Measurements from ENCODE around the gene FAM114A1.

The FAM114A1 gene

DNA sequence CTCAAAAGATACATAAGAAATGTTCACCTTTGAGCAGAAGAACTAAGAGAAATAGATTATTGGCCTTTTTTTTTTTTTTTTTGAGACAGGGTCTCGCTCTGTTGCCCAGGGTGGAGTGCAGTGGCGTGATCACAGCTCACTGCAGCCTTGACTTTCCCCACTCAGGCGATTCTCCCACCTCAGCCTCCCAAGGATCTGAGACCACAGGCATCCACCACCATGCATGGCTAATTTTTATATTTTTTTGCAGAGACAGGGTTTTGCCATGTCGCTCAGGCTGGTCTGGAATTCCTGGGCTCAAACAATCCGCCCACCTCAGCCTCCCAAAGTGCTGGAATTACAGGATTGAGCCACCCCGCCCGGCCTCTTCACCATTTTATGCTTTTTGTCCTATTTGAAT lies 8.1 kb upstream of the FAM114A1 start:
- DNase-seq (ENCODE audit: low spot score): no peak

DNA sequence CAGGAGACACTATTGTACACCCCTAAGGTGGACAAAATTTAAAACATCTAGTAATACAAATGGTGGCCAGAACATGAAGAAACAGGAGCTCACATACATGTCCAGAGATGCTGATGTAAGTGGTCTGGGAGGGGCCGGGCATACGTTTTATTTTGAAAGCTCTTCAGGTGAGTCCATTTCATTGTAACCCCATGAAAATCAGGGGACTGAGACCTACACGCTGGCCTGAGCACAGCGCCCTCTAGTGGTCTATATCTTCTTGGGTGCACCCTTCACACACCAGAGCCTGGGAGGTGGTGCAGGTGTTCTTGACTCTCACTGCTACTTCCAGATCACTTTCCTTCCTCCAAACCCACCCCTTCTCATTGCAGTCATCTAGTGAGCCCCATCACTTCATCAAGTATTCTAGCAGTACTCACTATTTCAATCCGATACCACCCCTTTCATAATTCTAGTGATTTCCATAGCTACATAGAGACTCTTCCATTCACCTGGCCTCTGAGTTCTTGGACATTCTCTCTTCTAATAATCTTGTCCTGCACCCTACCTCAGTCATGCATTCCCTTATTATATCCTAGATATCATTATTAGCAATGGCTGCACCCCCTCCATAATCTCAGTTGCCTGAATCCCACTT lies 6.7 kb upstream of the FAM114A1 start:
- DNase-seq (ENCODE audit: low spot score): no peak

DNA sequence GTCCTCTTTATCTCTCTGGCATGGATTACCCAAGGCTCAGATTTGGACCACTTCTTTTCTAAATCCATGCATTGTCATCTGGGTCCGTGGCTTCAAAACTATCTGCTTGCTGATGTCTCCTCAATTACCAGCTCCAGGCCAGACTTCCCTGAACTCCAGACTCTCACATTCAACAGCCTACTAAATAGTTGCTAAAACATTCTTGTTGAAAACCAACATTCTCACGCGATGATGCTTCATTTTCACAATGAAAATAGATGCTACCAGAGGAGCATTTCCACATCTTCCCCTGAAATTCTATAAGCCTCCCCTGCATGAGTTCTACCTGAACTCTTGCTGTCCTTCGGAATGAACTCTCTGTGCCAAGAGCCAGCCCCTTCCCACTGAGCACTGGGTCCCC lies 5.8 kb upstream of the FAM114A1 start:
- DNase-seq (ENCODE audit: low spot score): no peak

DNA sequence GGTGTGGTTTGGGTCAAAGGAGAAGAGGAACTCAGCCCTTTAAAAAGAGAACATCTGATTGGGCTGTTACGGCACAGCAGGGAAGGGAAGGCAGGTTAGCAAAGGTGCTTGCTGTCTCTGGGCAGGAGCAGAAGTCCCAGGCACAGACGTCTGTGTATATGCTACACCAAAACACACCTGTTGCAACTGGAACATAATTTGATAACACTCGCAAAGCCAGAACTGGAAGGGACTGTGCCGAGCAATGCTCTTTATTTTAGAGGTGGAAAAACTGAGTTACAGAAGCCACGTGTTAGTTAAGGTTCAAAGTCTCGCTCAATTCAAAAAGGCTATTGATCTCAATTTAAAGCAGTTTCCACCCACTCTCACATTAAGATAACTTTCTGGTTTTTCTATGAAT lies 2.2 kb upstream of the FAM114A1 start:
- DNase-seq (ENCODE audit: low spot score): peak; percentile 65

DNA sequence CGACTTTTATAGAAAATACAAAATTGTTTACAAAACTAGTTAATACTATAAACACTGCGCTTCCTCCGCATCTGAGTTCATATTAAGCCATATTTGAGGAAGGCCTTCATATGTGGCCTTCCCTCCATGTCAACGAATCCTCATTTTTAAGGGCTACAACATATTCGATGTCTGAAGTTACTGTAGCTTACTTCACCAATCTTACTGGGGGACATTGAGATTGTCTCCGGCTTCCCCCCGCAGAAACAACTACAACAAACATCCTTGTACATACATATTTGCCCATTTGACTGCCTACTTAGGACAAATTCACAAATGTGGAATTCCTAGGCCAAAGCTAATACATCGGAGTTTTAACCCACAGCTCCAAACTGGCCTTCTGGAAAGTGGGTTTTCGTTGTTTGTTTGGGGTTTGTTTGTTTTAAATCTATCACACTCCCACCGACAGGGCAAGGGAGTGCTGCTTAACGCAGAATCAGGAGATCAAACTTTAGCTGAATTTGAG lies 581 bp upstream of the FAM114A1 start:
- no peak for DNase-seq (ENCODE audit: low spot score)

DNA sequence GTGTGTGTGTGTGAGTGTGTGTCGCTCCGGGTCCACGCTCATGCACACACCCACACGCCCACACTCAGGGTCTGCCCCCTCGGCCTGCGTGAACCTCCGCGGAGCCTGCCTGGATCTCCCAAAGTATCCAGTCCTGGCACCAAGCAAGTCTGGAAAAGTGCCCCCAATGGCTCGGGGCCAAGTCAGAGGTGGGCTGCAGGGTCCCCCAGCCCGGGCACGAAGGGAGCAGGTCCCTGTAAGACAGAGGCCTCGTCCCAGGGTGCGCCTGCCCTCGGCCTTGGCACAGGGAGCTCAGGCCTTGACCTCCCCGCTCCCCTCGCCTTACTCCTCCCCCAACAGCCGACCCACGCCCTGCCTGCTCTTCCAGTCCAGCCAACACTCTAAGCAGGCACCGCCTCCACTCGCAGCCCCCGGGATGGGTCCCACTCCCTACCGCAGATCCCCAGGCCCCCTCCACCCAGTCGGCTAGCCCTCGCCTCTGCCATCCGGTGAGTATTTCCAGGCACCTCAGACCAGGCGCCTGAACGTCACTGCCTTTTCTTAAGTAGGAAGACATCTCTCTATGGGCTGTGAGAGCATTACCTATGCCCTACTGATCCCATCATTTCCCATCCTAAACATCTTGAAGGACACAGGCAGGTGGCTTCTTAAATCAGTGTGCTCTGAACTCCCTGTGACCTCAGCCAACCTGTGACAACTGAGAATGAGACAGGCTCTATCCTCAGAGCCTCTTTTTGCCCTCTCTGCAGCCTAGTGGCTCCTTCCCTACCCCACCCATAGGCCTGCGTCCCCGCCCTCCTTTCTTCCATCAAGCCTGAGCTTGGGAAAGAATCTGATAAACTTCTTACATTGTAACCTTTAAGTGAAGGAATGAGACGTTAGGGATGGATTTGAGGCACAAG lies 704 bp downstream of the FAM114A1 start:
- no peak for DNase-seq (ENCODE audit: low spot score)

DNA sequence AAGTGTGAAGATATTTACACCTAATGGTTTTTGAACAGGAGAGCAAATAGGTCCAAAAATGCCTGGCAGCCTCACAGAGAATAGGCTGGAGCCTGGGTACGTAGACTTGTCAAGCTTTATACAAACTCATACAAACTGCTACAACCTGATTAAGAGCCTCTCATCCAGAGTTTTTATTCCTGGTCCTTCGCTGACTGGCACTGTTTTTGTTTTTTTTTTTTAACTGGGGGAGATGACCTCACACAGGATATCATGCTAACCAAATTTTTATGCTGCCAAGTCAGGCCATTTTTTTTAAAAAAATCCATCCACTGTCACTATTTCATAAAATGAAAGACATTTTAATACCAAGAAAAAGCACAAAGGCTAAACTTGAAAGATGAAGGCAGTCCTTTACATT lies 1.9 kb downstream of the FAM114A1 start:
- no peak for DNase-seq (ENCODE audit: low spot score)

DNA sequence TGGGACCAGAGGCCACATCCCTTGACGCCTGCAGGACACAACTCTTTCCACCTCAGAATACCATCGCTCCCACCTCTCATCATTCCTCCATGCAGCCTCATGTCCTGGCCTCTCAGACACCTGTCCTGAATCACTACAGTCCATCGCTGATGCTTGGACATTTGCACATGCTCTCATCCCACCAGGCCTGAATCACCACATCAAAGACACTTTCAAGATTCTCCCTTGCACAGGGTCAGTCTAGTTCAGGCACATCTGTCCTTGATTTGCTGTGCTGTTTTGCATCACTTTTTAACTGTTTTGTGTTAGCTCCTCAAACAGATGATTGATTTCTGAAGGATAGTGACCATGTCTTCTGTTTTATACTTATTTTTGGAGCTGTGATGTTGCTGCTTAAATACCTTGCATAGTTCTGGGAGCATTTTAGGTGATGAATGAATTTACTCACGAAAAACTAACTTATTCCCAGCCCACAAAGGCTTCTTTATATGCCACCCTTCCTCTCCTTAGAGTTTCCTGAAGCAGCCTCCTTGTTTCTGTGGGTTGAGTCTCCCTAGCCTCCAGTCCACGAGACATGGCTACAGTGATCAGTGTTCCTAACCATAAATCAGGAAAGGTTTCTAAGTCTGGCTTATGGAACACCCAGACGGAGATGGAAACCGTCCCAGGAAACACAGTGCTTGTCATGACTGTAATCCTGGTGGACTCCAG lies 2.6 kb downstream of the FAM114A1 start:
- DNase-seq (ENCODE audit: low spot score): no peak

DNA sequence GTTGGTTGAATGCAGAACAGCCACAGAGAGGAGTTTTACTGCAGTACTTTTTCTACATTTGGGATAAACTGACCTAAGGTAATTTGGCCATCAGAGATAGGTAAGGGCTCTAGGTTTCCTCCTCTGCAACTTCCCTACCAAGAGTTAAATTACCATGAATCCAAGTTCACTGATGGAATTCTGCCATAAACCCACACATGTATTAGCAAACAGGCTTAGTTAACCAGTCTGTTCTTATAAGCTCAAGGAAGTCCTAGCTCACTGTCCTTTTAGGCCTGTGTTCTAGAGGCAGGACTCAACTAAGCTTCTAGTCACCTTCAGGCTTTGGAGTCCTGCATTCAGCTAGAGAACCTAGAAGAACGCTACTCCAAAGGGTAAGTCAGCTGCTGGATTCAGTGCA lies 4.0 kb downstream of the FAM114A1 start:
- no peak for DNase-seq (ENCODE audit: low spot score)

DNA sequence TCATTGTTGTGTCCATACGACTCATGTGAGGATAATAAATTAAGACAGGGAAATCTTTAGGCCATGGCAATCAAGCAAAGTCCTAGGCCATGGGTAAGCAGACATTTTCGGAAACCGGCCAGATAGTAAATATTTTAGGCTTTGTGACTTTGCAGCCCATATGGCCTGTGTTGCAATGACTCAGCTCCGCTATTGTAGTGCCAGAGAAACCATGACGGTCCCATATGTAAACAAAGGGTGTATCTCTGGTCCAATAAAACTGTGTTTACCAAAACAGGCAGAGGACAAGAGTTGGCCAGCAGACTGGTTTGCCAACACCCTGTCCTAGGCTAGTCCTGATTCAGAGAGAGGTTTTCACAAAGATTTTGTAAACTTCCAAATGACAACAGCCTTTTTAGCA lies 5.0 kb downstream of the FAM114A1 start:
- peak; percentile 50 for DNase-seq (ENCODE audit: low spot score)

DNA sequence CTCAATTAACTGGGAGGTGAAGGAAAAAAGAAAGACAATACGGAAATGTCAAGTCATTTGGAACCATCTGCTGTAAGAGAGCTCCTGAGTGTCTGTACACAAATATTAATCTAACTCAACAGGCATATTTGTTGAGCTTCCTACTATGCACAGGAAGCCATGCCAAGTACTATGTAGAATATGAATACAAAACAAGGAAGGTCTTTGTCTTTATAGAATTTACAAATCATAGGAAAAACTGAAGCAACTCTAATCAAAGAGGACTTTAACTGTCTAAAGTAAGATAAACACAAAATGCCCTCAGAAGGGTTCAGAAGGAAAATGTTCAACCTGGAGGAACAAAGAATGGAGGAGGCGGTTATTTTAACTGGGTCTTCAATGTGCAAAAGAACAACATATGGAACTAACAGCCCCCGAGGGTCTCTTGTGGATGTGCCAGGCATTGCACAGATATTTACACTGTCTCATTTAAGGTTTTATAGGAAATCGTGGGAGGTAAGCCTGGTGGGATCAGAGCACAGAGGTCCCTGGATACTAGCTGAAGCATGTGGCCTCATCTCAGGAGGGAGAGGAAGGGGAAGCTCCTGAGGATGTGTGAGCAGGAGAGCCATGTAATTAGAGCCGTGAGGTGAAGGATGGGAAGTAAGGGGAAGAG lies 5.8 kb downstream of the FAM114A1 start:
- DNase-seq (ENCODE audit: low spot score): no peak

DNA sequence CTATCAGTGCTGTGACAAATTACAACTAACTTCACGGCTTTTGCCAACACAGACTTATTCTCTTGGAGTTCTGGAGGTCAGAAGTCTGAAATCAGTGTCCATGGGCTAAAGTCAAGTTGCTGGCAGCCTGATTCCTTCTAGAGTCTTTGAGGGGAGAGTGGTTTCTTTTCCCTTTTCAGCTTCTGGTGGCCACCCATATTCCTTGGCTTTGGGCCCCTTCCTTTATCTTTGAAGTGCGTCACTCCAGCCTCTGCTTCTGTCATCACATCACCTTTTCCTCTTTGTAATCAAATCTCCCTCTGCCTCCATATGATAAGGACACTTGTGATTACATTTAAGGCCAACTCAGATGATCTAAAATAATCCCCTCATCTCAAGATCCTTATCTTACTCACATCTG lies 9.0 kb downstream of the FAM114A1 start:
- DNase-seq (ENCODE audit: low spot score): no peak

DNA sequence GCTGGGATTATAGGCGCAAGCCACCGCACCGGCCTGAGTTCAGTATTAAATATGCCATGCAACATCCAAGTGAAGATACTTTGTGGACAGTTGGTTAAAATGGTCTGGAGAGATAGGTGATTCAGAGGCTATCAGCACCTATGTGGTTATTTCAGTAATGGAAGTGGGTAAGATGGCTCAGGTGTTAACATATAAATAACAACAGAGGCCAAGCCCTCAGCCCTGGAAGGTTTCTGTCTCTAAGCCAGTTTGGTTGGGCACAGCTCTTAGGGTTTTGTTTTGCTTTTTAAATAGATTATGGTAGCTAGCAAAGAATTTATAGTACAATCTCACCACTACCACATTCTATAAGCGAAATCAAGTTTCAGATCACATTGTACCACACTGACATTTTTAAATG lies 16.6 kb downstream of the FAM114A1 start:
- no peak for DNase-seq (ENCODE audit: low spot score)

DNA sequence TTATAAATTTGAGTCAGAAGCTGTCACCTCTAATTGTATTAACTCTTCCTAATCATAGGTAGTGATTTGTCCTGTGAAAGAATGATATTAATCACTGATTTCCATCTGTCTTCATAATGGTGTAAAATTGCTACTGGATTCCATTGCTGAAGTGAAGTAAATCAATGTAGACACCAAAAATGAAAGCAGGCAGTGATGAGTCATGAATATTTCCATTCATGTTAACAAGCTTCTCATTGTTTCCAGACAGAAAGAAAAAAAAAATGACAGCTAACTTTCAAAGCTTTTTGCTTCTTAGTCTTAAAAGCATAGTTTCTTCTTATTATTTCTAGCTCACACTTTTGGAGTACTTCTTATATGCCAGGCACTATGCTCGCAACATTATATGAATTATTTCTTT lies 21.5 kb downstream of the FAM114A1 start:
- DNase-seq (ENCODE audit: low spot score): peak; percentile 64

DNA sequence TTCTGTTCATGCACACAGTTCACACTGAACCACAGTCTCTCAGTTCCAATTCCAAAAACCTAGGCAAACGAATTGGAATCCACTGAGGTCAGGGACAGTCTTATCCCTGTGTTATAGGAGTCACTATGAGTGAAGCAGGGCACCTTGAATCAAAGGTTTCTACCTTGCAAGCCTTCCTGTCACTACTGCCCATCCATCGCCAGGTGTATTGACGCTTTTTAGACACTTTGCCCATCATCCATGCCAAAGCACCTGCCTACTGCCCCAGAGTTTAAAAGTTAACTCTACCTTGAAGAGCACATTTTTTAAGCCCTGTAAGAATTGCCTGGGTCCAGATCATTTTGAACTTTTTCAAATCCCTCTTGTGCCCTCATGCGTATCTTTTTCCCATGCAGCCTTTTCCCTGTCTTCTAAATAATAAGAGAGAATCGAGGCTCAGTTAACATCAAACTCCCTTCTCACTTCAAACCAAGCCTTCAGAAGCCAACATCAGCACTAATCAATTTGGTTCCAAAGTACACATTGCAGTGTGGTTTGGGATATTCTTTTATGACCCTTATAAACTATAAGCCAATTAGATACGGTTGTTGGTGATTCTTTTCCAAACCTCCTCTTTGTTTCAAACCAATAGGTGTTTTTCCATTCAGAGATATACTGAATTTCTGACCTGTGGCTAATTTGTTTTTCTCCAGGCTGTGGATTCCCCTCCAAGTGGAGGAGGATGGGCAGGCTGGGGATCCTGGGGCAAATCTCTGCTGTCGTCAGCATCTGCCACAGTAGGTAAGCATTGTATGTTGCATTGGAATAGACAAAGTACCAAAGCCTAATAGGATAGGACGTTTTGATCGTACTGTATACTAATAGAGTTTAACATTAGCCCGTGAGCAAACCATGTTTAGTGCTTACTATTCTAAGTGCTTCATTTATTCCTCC lies 23.7 kb downstream of the FAM114A1 start:
- no peak for DNase-seq (ENCODE audit: low spot score)

DNA sequence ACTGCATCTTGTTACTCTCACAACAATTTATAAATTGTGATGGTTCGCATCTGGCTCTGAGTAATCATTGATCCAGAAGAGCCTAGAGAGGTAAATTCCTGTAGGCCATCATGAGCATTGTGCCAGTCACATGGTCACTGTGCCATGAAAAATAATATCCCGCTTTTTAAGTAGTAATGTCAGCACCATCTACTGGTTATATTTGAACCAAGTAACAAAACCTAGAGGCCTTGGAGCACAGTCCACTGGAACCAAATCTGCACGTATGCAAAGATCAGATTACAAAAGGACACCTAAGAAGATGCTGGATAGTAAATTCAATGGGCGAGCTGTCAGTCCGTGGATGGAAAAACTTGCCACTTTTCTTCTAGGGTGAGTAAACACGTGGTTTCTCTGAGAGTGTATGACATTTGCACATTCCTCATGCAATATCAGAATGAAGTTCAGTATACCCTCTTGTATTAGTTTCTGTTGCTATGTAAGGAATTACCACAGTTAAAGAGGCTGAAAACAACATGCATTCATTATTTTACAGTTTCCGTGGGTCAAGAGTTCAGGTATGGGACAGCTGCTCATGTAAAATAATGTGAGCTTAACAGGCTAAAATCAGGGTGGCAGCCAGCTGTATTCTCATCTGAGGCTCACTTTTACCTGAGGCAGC lies 26.8 kb downstream of the FAM114A1 start:
- DNase-seq (ENCODE audit: low spot score): no peak

DNA sequence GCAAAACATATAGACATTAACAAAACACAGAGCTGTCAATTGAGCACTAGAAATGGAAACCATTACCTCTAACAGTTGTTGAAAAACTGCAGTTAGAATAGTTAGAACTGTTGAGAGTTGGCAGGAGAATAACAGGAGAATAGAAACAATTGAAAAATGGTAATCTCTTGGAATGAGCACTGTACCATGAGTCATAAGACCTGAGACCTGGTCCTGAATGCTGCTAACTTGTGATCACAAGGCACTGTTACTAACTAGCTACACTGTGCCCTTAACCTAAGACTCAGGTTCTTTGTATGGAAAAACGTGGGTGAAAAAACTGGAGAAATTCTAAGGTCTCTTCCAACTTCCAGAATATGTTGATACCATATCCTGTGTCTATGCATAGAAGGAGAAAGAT lies 29.3 kb downstream of the FAM114A1 start:
- no peak for DNase-seq (ENCODE audit: low spot score)

DNA sequence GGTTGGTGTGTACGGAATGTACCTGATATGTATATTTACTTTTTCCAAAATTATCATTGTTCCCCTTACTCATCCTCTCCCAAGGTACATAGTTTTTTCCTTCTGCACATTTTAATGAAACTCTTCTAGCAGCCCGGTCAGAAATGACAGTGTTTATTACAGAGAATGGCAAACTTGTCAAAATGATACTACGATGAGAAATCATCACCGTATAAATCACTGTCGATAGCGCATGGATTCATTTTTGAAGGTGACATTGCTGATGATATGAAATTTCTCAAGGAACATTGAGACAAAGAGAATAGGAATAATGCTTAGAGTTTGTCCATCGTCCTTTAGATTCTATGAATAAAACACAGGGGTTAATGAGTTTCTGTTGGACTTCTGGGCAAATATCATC lies 30.6 kb downstream of the FAM114A1 start:
- no peak for DNase-seq (ENCODE audit: low spot score)

DNA sequence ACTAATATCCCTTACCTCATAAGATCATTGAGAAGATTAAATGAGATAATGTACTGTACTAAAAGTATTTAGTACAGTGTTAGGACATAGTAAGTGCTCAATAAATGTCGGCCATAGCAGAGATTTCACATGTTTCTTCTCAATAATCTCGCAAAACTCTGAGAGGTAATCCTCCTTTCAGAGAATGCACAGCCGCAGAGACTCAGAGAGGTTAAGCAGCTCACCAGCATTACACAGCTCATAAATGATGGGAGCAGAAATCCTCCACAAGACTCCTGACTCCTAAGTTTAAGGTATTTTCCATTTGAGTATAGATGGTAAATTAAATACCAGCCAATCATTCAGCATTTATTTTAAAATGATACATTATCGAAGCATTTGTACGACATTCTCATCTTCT lies 34.6 kb downstream of the FAM114A1 start:
- no peak for DNase-seq (ENCODE audit: low spot score)

DNA sequence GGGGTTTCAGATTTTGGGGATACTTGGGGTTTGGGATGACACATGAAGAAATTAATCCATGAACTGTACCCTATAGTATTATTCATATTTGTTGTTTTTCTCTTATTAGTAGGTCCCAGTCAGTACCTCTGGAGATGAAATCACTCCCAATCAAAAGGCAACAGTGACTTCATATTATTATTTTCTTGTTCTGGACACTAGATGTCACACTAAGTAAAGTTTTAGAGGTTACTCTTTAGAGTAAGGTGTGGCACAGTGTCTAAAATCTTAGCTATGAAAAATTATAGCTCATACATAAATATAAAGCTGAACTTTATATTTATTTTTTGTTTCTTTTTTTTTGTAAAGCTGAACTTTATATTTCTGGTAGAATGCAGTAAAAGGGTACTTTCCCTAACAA lies 35.1 kb downstream of the FAM114A1 start:
- peak; percentile 32 for DNase-seq (ENCODE audit: low spot score)
